Measurements from ENCODE around the gene KIF26A.

The KIF26A gene

GRCh38 chr14:104230119-104230815, 91.9 kb downstream of the KIF26A start:
- Histone ChIP-seq H3K36me3 (ENCODE audit: insufficient read depth, low read length) (no peaks in the 10 kb centered on the region), H3K4me3 (ENCODE audit: low read depth, low read length) (no peak overlapping the region), H3K79me2 (ENCODE audit: control insufficient read depth, insufficient read depth, low read length, unreplicated experiment) (no peaks in the 10 kb centered on the region), H3K27me3 (ENCODE audit: insufficient read depth, low read length) (no peaks in the 10 kb centered on the region), H2AFZ (ENCODE audit: low read length, unreplicated experiment) (no peak overlapping the region), H3K4me1 (ENCODE audit: control insufficient read depth, insufficient read depth, low read length, unreplicated experiment) (no peaks in the 10 kb centered on the region), H3K27ac (ENCODE audit: low read depth, low read length) (no peak overlapping the region)

All from ACC112 (cell line).